Left lobe of liver (tissue), 2 donors: ENCODE results near the gene CDH13. TPM values are rescaled to one million over a fixed set of nuclear protein-coding genes. Genes with fewer than 3 reads are reported as not detected.
A peak's percentile ranks its signal among the peaks of the same experiment; 100 is the strongest.

ENCODE experiments used
- ATAC-seq: fragments of 200-7000 bp; cut with Tn5 transposase; one replicate; pipeline ENCODE4 v1.9.1; 2020; ENCODE audit warnings: mild to moderate bottlenecking, moderate library complexity
- DNase-seq: peaks from one replicate; pipeline ENCODE4 v3.0.0-alpha.2; 2020; ENCODE audit warnings: low spot score
- total RNA-seq: library from RNA; stranded (reverse); gene quantifications from one replicate; pipeline ENCODE4 v1.2.1, GENCODE V29; 2021
- donor health status: DM: no; HTN: no; CAD: no; lungs with moderate emphysema.
- donor health status: DM: no; HTN: yes; CAD: no.

The CDH13 gene
- total RNA-seq, result 0.18 TPM

- ATAC-seq (no peak), DNase-seq (no peak)
These were observed at the start of gene CDH13 for GRCh38 chr16:82626791-82627261. TSS of gene CDH13 (plus strand) at chr16:82626969.

GRCh38 chr16:82580298-82580890, 46.4 kb upstream of the CDH13 start:
- no peak for DNase-seq
- peak; percentile 85 for ATAC-seq

GRCh38 chr16:82582975-82583374, 43.8 kb upstream of the CDH13 start:
- ATAC-seq (no peak), DNase-seq (no peak)

- ATAC-seq (no peak), DNase-seq (no peak)
These were observed 43.3 kb upstream of the CDH13 start for GRCh38 chr16:82583422-82583821.

GRCh38 chr16:82584553-82585152, 42.1 kb upstream of the CDH13 start:
- DNase-seq (no peak), ATAC-seq (no peak)

- no peak for ATAC-seq
These were observed 41.1 kb upstream of the CDH13 start for GRCh38 chr16:82585675-82586074.

GRCh38 chr16:82586130-82586529, 40.6 kb upstream of the CDH13 start:
- DNase-seq, result no peak
- no peak for ATAC-seq

More at GRCh38 chr16:82585675-82586074, 41.1 kb upstream of the CDH13 start:
- no peak for DNase-seq

GRCh38 chr16:82587289-82587688, 39.5 kb upstream of the CDH13 start:
- DNase-seq (no peak), ATAC-seq (no peak)

- DNase-seq (no peak), ATAC-seq (no peak)
These were observed 37.4 kb upstream of the CDH13 start for GRCh38 chr16:82589407-82589806.

- ATAC-seq (no peak), DNase-seq (no peak)
These were observed 32.7 kb upstream of the CDH13 start for GRCh38 chr16:82594114-82594513.

GRCh38 chr16:82598771-82599170, 28.0 kb upstream of the CDH13 start:
- no peak for DNase-seq

GRCh38 chr16:82601989-82602640, 24.7 kb upstream of the CDH13 start:
- DNase-seq, result no peak
- no peak for ATAC-seq

More at GRCh38 chr16:82598771-82599170, 28.0 kb upstream of the CDH13 start:
- no peak for ATAC-seq

GRCh38 chr16:82603784-82604411, 22.9 kb upstream of the CDH13 start:
- ATAC-seq (peak; percentile 92), DNase-seq (peak; percentile 47)

GRCh38 chr16:82605076-82605475, 21.7 kb upstream of the CDH13 start:
- ATAC-seq (no peak), DNase-seq (no peak)

- DNase-seq, result no peak
- ATAC-seq, result no peak
These were observed 20.7 kb upstream of the CDH13 start for GRCh38 chr16:82605863-82606620.

GRCh38 chr16:82609140-82609539, 17.6 kb upstream of the CDH13 start:
- DNase-seq (no peak), ATAC-seq (no peak)

GRCh38 chr16:82612263-82612662, 14.5 kb upstream of the CDH13 start:
- ATAC-seq (no peak), DNase-seq (no peak)

GRCh38 chr16:82616356-82616755, 10.4 kb upstream of the CDH13 start:
- DNase-seq, result no peak
- no peak for ATAC-seq

- ATAC-seq (no peak), DNase-seq (no peak)
These were observed 5.0 kb upstream of the CDH13 start for GRCh38 chr16:82621781-82622180.

- ATAC-seq (no peak), DNase-seq (no peak)
These were observed 3.5 kb upstream of the CDH13 start for GRCh38 chr16:82623241-82623640.
